Spleen (tissue), 7 donors: ENCODE data around the gene IRF2.

ENCODE experiments used
- POLR2A ChIP-seq, 3 donors: fragments of 450-650 bp; IDR thresholded peaks; one replicate each; pipeline ENCODE4 v1.5.1; 2017; ENCODE audit warnings: antibody characterized with exemption in 3 of 3, mild to moderate bottlenecking in 1 of 3
- POLR2AphosphoS5 ChIP-seq, 3 donors: sonication (generic); formaldehyde crosslinking; IDR thresholded peaks; one replicate each; pipeline ENCODE4 v1.5.1; 2017; ENCODE audit warnings: antibody characterized with exemption in 3 of 3
- TF ChIP-seq, protein P1 (sequence below), 11 experiments: fragments of 200-600 bp in 7 of 11; fragments of 450-650 bp in 4 of 11; sonication (generic) in 4 of 11; IDR thresholded peaks in 8 of 11; conservative IDR thresholded peaks in 3 of 11; 1 replicate in 7 of 11; 2 replicates in 4 of 11; pipeline versions ENCODE4 v1.4.0 to v1.8.0; 2016 to 2021; ENCODE audit warnings: antibody characterized with exemption in 11 of 11, inconsistent platforms in 4 of 11, mild to moderate bottlenecking in 1 of 11
- donor health status: DM: no; HTN: no; CAD: no; lungs with moderate emphysema.
- donor health status: DM: no; HTN: no; CAD: no.
- donor health status: DM: no; HTN: no; CAD: no.

DNA sequence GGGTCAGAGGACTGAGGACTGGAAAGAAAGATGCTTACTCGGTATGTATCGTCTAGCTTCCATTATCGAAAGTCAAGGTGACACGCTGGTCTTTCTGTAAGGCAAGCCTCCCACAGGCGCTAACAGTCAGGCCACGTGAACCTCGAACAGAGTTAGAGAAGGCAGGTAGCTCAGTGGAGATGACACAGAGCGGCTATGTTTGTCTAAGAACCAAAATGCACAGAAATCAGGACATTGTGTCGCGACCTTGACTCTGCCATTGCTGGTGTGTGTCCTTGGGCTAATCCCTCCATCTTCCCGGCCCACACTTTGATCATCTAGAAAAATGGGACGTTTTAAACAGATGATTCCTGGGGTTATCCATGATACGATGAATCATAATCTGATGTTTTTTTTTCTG is 40.3 kb downstream of the IRF2 start:
- TF ChIP-seq, protein P1, sequence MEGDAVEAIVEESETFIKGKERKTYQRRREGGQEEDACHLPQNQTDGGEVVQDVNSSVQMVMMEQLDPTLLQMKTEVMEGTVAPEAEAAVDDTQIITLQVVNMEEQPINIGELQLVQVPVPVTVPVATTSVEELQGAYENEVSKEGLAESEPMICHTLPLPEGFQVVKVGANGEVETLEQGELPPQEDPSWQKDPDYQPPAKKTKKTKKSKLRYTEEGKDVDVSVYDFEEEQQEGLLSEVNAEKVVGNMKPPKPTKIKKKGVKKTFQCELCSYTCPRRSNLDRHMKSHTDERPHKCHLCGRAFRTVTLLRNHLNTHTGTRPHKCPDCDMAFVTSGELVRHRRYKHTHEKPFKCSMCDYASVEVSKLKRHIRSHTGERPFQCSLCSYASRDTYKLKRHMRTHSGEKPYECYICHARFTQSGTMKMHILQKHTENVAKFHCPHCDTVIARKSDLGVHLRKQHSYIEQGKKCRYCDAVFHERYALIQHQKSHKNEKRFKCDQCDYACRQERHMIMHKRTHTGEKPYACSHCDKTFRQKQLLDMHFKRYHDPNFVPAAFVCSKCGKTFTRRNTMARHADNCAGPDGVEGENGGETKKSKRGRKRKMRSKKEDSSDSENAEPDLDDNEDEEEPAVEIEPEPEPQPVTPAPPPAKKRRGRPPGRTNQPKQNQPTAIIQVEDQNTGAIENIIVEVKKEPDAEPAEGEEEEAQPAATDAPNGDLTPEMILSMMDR (IDR thresholded peaks at IDR 0.05 in 8 of 11, conservative IDR thresholded peaks at IDR 0.05 in 3 of 11), result no peak
- TF ChIP-seq POLR2AphosphoS5 (IDR thresholded peaks at IDR 0.05) (no peak), POLR2A (IDR thresholded peaks at IDR 0.05) (no peak)
